ENCODE results near the gene ORMDL2. TPM values are rescaled to one million over a fixed set of nuclear protein-coding genes. Genes with fewer than 3 reads are reported as not detected.

Gene ORMDL2
- total RNA-seq, 1 donor from 2014 or later: 49.2 TPM

DNA sequence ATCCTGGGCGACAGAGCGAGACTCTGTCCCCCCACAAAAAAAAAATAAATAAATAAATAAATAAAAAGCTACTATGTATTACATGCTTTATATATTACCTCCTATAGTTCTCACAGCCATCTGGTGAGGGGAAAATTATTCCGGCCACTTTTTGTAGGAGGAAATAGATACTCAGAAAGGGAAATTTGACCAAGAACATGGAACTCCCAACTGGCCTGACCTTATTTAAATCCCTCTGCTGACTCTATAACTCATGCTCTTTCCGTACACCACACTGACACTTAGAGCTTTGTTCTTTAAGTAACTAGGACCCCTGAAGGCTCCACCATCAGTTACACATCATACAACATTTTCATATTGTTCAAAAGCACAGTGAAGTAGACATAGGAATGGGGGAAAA lies 27.1 kb downstream of the ORMDL2 start:
- Histone ChIP-seq H3K27ac (no peak overlapping the region), H3K4me1 (peaks cover 9% of the 10 kb centered on the region), H3K4me3 (no peak overlapping the region), H3K36me3 (no peaks in the 10 kb centered on the region), H3K27me3 (no peaks in the 10 kb centered on the region), H3K9me3 (no peaks in the 10 kb centered on the region)
- intact Hi-C loops (cut with DNase I): no loop called here
- no peak for ATAC-seq
- TF ChIP-seq, protein P1, sequence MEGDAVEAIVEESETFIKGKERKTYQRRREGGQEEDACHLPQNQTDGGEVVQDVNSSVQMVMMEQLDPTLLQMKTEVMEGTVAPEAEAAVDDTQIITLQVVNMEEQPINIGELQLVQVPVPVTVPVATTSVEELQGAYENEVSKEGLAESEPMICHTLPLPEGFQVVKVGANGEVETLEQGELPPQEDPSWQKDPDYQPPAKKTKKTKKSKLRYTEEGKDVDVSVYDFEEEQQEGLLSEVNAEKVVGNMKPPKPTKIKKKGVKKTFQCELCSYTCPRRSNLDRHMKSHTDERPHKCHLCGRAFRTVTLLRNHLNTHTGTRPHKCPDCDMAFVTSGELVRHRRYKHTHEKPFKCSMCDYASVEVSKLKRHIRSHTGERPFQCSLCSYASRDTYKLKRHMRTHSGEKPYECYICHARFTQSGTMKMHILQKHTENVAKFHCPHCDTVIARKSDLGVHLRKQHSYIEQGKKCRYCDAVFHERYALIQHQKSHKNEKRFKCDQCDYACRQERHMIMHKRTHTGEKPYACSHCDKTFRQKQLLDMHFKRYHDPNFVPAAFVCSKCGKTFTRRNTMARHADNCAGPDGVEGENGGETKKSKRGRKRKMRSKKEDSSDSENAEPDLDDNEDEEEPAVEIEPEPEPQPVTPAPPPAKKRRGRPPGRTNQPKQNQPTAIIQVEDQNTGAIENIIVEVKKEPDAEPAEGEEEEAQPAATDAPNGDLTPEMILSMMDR (IDR thresholded peaks at IDR 0.05): no peak
- DNase-seq: no peak

- TF ChIP-seq, protein P1 (IDR thresholded peaks at IDR 0.05): no peak
- no peaks in the 10 kb centered on the region for H3K27me3 ChIP-seq
- H3K4me1 ChIP-seq: peaks cover 9% of the 10 kb centered on the region
- no peak overlapping the region for H3K4me3 ChIP-seq
- H3K9me3 ChIP-seq: no peaks in the 10 kb centered on the region
- ATAC-seq: no peak
- no peak for DNase-seq
- H3K36me3 ChIP-seq: no peaks in the 10 kb centered on the region
- no peak overlapping the region for H3K27ac ChIP-seq
- intact Hi-C loops (cut with DNase I): no loop called here
Measured at GRCh38 chr12:55845361-55845760, 27.5 kb downstream of the ORMDL2 start.

- H3K27me3 ChIP-seq: no peaks in the 10 kb centered on the region
- H3K36me3 ChIP-seq: no peaks in the 10 kb centered on the region
- DNase-seq (no peak), ATAC-seq (no peak)
- H3K4me3 ChIP-seq: no peak overlapping the region
- TF ChIP-seq, protein P1 (IDR thresholded peaks at IDR 0.05): no peak
- no peaks in the 10 kb centered on the region for H3K9me3 ChIP-seq
- peaks cover 9% of the 10 kb centered on the region for H3K4me1 ChIP-seq
- H3K27ac ChIP-seq: no peak overlapping the region
- intact Hi-C loops (cut with DNase I): no loop called here
Measured at GRCh38 chr12:55845785-55846496, 28.1 kb downstream of the ORMDL2 start.

DNA sequence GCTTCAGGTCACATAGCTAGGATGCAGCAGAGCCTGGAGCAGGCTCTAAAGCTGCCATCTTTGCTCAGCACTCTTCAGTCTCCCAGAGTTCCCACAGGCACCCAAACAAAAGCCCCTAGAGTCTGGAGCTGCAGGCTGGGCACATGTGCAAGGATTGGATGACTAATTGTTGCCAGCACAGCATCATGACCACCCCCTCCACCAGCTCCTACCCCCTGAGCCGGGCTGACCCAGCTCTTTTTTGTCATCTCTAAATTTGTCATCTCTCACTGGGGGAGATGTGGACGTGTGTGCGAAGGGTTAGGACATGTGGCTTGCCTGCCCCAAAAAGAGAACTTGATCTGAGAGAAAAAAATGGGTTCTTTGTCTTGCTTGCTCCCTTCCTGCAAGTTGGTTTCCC lies 29.2 kb downstream of the ORMDL2 start:
- Histone ChIP-seq H3K36me3 (no peaks in the 10 kb centered on the region), H3K4me3 (no peak overlapping the region), H3K9me3 (no peaks in the 10 kb centered on the region), H3K27me3 (no peaks in the 10 kb centered on the region), H3K4me1 (peaks cover 9% of the 10 kb centered on the region), H3K27ac (peak overlapping the region; percentile 87)
- no peak for DNase-seq
- peak; percentile 61 for ATAC-seq
- intact Hi-C loops (cut with DNase I): no loop called here
- TF ChIP-seq, protein P1 (IDR thresholded peaks at IDR 0.05): no peak

GRCh38 chr12:55847603-55848291 lies 29.9 kb downstream of the ORMDL2 start:
- H3K27me3 ChIP-seq: no peaks in the 10 kb centered on the region
- DNase-seq (peak; percentile 89), ATAC-seq (peak; percentile 94)
- peaks cover 9% of the 10 kb centered on the region for H3K4me1 ChIP-seq
- no peaks in the 10 kb centered on the region for H3K36me3 ChIP-seq
- peak overlapping the region; percentile 87 for H3K27ac ChIP-seq
- peak overlapping the region; percentile 22 for H3K4me3 ChIP-seq
- TF ChIP-seq, protein P1 (IDR thresholded peaks at IDR 0.05): no peak
- no peaks in the 10 kb centered on the region for H3K9me3 ChIP-seq
- intact Hi-C loops (cut with DNase I): no loop called here
